Breast epithelium (tissue), 3 donors: ENCODE results near the gene DNM3.

Experiments
- POLR2A ChIP-seq: fragments of 450-650 bp; IDR thresholded peaks from one replicate; pipeline ENCODE4 v1.6.1; 2016; ENCODE audit warnings: antibody characterized with exemption, mild to moderate bottlenecking, moderate library complexity
- POLR2AphosphoS5 ChIP-seq, 3 donors: sonication (generic); formaldehyde crosslinking; IDR thresholded peaks; one replicate each; pipeline ENCODE4 v1.6.1; 2017; ENCODE audit warnings: antibody characterized with exemption in 3 of 3
- TF ChIP-seq, protein P1 (sequence below), 3 donors: fragments of 450-650 bp; IDR thresholded peaks; one replicate each; pipeline ENCODE4 v1.5.1; 2016 to 2017; ENCODE audit warnings: antibody characterized with exemption in 3 of 3, mild to moderate bottlenecking in 3 of 3, moderate library complexity in 3 of 3

DNA sequence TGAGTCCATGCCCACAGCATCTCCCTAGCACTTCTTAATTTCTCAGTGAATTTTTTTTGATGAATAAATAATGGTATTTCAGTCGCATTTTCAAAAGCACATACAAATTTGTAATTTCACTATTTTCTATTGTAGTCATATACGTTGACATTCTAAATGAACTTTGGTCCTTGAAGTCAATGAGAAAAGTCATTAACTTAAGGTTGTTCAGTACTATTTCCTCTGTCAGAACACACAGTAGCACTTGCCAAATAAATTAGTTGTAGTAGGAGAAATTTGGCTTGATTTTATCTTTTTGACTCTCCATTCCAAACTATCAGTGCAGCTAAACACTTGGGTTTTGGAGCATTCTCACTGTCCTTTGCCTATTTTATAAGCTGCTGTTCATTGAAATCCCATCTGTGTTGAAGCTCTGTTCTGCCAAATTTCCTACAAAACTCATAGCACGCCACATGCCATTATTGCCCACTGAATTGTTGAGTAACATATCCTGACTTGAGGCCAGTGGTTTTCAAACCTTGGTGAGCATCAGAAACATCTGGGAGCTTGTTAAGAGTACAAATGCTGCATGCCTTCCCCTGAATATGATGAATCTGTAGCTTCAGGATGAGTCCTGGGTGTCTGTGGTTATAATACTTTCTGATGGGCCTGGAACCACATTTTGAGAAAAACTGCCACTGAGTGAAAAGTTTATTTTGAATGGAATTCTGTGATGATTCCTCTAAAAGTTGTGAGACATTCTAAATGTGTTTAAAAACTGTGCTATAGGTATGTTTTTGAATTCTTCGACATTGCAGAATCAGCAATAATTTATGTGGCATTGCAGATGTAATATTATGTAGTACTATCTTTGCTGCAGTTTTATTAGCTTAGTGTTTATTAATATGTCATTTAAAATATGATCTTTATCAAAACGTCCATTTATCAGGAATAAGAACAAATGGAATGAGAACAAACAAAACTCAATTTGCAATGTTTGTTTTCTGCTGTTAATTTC is 78.9 kb downstream of the DNM3 start:
- TF ChIP-seq, protein P1, sequence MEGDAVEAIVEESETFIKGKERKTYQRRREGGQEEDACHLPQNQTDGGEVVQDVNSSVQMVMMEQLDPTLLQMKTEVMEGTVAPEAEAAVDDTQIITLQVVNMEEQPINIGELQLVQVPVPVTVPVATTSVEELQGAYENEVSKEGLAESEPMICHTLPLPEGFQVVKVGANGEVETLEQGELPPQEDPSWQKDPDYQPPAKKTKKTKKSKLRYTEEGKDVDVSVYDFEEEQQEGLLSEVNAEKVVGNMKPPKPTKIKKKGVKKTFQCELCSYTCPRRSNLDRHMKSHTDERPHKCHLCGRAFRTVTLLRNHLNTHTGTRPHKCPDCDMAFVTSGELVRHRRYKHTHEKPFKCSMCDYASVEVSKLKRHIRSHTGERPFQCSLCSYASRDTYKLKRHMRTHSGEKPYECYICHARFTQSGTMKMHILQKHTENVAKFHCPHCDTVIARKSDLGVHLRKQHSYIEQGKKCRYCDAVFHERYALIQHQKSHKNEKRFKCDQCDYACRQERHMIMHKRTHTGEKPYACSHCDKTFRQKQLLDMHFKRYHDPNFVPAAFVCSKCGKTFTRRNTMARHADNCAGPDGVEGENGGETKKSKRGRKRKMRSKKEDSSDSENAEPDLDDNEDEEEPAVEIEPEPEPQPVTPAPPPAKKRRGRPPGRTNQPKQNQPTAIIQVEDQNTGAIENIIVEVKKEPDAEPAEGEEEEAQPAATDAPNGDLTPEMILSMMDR (IDR thresholded peaks at IDR 0.05): no peak
- TF ChIP-seq POLR2A (no peak), POLR2AphosphoS5 (IDR thresholded peaks at IDR 0.05) (no peak)
